HG03558 (cell line): Measurements from ENCODE around the gene SHISA2.

Source experiments
- ATAC-seq: cut with Tn5 transposase; IDR thresholded peaks from one replicate; pipeline ENCODE4 v1.9.1; 2021; ENCODE audit warnings: moderate number of reproducible peaks; ENCODE audit not compliant: unreplicated experiment; ENCODE audit errors: extremely low read depth

The SHISA2 gene

DNA sequence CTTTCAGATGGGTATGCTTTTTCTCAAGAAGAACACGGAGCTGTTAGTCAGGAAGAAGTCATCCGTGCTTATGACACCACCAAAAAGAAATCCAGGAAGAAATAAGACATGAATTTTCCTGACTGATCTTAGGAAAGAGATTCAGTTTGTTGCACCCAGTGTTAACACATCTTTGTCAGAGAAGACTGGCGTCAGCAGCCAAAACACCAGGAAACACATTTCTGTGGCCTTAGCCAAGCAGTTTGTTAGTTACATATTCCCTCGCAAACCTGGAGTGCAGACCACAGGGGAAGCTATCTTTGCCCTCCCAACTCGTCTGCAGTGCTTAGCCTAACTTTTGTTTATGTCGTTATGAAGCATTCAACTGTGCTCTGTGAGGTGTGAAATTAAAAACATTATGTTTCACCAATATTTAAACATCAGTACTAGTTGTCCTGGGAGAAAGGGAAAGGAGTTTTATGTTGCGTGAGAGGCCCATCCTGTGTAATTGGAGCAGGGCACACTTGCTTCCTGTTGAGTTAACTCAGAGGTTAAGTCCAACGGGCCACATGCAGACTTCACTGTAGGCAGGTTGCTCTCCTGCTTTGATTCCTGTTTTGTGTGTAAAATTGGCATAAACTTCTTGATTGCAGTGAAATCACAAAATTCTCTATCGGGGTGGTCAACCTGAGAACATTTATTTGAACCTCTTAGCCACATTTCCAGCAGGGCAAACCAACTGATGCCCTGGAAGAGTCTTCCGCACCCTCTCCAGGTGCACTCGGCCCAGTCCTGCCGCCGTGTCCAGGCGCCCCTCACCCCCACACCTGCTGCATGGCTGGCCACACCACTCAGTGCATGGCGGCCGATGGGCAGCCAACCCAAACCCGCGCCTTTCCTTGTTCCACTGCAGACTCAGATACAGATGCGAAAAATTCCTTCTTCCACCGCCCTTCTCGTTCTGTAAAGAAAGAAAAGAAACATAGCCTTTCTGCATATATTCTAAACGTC is 31.6 kb downstream of the SHISA2 start:
- no peak for ATAC-seq

DNA sequence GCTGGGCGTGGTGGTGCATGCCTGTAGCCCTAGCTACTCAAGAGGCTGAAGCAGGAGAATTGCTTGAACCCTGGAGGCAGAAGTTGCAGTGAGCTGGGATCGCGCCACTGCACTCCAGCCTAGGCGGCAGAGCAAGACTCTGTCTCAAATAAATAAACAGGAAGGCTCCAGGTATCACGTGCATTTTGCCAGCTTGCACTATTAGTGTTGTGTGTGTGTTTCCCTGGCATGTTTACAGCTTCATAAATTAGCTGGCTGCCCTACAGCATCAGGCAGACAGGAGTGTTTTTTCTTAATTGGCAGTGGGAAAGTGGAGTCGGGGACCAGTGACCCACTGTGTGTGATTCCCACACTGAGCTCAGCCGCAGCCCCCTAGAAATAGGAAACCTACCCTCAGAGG is 32.6 kb downstream of the SHISA2 start:
- ATAC-seq: no peak

DNA sequence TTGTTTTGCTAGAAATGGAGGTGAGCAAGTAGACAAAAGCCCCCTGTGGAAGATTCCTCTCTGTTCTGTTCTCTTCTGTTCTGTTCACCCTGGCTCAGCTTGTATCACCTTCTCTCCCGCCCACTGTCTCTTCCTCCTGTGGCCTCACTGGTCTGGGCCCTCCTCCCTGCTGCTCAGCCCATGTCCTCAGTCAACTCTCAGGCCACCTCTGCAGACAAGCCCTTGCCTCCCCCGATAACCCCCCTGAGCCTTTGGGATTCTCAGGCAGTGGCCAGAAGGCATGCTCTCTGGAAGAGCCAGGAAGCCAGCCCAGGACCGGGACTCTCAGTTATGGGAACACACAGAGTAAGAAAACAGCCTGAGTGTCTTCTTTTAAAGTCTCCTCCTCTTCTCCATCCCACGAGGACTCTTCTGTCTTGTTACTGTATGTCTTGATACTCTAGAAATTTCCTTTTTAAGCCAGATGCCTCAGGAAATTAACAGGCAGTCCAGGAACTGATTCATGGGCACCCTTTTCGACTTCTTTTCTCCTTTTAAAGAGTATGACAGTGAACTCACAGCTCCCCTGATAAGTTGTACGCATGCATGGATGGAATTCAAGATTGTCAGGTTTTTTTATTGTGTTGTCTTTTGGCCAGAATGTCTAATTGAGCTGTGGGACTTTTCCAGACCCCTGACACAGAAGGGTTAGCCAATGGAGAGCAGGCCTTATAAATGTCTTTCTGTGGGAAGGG is 33.7 kb downstream of the SHISA2 start:
- ATAC-seq: no peak

DNA sequence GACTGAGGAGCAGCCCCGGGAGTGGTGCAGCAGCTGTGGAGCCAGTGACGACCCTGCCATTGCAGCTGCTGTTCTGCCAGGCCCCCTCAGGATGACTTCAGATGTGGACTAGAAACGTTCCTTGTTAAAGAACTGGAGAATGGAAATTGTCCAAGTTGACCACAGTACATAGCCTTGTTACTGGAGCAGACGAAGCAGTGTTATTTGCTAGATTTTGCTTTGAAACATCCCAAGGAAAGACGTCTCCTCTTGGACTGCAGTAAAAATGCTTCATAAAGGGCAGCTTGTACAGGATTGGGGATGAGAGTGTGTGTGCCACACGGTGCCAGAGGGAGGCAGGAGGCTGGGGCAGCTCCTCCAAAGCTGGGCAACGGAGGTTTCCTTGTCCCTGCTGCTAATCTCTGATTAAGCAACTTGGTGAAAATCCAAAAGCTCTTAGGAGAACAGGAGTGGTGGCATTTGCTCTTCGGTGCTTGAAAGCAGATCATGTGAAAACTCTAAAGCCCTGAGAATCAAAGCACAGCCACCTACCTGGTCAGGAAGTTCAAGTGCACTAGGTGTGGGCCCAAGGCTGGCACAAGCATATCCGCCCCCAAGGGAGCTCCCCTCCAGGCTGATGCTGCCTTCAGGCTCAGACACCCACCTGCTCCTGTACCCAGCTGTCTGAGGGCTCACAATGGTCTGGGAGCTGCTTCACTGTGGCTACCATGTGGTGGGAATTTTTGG is 34.5 kb downstream of the SHISA2 start:
- ATAC-seq: no peak

DNA sequence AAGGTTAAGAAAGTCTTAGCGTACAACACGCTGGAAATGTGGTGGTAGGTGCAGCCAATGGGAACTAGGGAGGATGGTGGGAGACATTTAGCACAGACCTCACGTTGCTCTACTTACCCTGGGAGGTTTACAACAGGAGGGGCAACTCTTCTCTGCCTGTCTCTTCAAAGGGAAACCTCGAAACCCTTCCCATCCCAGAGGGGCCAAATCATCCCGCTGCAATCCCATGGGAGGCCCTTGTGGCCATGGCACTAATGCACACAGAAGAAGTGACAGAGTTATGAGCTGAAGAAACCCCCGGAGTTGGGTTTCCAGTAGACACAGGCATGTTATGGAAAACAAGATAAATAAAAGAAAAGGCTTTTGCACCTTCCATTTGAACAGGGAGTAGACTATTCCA is 35.6 kb downstream of the SHISA2 start:
- no peak for ATAC-seq

DNA sequence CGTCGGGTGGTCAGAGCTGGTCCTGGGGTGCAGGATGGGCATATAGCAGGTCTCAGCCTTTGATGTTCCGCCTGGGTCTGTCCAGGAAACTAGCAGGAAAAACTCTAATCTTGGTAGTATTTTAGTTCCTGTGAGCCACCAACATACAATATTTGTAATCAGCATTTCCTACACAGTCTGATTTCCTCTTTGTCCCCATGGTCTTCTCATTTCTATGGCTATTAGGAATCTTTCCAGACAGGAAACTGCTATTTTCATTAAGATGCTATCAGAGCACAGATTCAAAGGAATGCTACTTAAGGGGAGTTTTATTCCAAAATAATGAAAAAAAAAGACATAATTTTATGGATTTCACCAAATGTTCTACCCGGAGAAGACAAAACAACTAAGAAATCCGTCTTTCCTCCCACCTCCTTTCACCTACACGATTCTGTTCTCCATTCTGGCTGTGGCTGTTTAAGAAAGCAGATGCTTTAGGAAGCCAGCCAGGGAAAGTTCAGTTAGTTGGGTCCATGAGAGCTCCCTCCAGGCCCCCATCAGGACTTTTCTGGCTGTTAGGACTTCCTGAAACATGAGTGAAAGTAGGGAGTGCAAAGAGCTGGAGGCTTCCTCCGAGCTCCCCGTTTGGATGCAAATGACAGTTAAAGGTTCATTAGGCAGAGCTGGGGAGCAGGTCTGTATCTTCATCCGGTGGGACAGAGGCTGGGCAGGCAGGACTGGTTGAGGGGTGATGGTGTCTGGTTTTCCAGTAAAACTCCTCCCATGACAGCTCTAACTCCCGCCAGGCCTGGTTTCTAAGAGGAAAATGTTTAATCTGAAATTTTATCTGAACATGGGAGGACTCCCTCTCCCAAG is 36.3 kb downstream of the SHISA2 start:
- no peak for ATAC-seq

DNA sequence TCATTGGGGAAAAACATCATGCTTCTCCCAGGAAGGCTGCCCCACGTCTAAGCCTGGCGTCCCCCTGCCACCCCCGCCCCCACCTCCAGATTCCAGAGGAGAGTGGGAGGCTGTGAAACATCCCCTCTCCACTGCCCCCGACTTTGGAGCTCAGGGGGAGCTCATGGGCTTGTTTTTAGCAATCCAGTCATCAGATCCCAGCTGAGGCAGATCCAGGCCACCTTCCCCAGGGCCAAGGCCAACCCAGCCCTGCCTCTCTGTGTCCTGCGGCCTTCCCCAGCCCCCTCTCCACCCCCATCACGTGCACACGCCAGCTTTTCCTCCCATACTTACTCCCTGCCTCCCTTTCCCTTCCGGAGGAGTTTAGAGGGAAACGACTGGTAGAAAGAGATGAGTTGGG is 38.8 kb downstream of the SHISA2 start:
- ATAC-seq: no peak

DNA sequence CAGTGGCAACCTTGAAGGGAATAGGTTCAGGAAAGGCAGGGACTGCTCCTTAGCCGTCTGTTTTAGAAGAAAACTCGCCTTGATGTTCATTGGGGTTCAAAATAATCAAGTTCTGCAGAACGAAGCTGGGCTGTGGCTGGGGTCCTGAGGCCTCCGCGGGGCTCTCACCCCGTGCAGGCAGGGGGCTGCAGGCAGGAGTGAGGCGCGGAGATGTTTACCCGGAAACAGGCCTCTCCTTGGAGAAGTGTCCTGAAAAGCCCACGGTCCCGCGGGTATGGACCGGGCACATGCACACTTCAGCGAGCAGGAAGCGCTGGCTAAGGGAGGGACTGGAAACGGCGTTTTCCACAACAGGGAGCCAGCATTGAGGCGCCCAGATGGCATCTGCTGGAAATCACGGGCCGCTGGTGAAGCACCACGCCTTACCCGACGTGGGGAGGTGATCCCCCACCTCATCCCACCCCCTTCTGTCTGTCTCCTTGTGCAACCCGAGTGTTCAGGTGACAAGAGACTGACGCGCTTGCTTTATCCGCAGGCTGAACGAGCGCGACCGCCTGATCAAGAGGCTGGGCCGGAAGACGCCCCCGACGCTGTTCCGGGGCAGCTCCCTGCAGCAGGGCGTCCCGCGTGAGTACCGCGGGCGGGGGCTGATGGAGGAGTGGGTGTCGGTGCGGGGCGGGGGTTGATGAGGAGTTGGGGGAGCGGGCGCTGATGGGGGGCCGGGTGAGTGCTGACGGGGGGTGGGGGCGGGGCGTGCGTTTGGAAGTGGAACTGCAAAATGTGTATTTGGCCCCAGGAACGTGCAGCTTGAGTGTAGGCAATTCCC is 39.6 kb downstream of the SHISA2 start:
- no peak for ATAC-seq

DNA sequence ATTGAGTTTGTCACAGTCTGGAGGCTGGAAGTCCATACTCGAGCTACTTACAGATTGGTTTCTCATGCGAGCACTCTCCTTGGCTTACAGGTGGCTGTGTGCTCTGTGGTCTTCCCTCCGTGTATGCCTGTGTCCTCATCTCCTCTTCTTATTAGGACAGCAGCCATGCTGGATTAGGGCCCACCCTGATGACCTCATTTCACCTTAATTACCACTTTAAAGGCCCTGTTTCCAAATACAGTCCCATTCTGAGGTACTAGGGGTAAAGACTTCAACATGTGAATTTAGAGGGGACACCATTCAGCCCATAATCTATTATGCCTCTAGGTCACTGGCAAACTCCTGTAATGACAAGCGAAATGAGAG is 40.6 kb downstream of the SHISA2 start:
- ATAC-seq: no peak

DNA sequence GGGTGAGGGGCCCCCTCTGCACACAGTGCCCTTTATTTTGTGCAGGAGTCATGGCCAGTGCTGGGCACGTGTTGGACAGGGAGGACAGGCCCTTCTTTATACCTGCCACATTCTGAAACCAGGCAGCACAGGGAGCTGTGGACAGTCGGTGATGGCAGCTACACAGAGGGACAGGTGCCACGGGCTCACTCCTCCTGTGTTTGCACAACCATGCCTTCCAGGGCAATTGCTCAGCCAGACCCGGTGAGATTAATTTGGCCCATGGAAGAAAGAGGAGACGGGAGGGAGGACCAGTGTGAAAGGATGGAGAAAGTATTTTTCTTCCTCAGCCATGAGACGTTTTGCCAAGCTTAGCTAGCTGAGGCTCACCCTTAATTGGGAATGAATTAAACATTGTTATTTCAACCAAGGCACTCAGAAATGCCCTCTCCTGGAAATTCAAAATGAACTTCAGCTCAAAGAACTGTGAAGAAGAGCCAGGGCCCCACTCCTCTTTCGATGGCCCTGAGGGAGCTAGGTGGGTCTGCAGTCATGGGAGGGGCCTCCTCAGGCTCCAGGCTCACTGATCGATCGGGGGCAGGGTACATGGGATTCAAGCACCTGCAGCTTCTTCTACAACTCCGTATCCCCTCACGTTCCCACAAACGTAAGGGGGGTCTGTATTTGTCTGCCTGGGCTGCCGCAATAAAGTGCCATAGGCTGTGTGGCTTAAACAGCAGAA is 41.2 kb downstream of the SHISA2 start:
- no peak for ATAC-seq

DNA sequence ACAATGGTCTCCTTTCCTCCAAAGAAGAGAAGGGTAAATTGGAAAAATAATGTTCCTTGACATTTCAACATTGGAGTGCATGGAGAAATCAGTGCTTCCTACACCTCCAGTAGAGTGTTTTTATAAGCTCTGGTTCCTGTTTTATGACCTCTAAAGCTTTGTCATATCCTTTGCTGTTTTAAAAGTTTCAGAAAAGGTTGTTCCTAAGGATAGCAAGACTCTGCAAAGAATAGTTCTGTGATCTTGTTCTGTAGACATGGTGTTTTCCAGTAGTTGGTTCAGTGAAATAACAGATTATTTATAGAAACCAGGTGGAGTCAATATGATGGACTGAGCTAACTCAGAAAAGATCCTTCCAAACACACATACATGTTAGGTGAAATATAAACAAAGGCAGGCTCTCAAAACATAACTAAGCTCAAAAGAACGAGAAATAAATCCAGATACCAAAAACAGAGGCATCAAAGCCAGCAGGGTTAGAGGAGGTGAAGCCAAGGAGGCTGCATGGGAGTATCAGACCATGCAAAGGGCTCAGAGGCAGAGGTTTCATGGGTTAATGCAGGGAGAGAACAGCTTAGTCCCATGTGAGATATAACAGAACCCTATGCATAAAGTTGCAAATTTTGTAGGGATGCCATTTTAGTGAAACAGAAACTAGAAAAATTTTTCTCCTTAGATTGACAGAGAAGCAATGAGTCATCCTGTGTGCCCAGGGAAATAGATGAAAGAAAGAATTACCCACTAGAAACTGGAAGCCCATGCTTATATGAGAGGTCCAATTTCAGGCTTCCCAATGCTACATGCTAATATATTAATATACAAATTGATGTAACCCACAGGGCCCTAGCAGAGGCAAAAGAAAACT is 44.3 kb downstream of the SHISA2 start:
- no peak for ATAC-seq
